Measurements from ENCODE around the gene SMKR1.

Gene SMKR1

GRCh38 chr7:129512192-129512591 is 9.9 kb downstream of the SMKR1 start:
- no peak for TF ChIP-seq CTCF (IDR thresholded peaks at IDR 0.05)
- H3K9me3 ChIP-seq (ENCODE audit: control insufficient read depth, low read length): no peaks in the 10 kb centered on the region

GRCh38 chr7:129513546-129513945 is 11.2 kb downstream of the SMKR1 start:
- Histone ChIP-seq H3K4me2 (ENCODE audit: low read length) (no peak overlapping the region), H3K4me1 (no peaks in the 10 kb centered on the region), H3K9me3 (ENCODE audit: control insufficient read depth, low read length) (no peaks in the 10 kb centered on the region), H3K36me3 (ENCODE audit: control insufficient read depth, insufficient read depth, low read length) (no peaks in the 10 kb centered on the region), H3K4me3 (ENCODE audit: low read depth, low read length) (no peak overlapping the region), H2AFZ (no peak overlapping the region), H3K9ac (no peak overlapping the region), H3K79me2 (no peaks in the 10 kb centered on the region), H3K27ac (no peak overlapping the region), H3K27me3 (ENCODE audit: control insufficient read depth, insufficient read depth, low read length) (no peaks in the 10 kb centered on the region)
- no peak for TF ChIP-seq CTCF (IDR thresholded peaks at IDR 0.05)

More at GRCh38 chr7:129512192-129512591, 9.9 kb downstream of the SMKR1 start:
- no peaks in the 10 kb centered on the region for H3K79me2 ChIP-seq
- H2AFZ ChIP-seq: no peak overlapping the region
- no peak overlapping the region for H3K4me3 ChIP-seq (ENCODE audit: low read depth, low read length)
- H3K27ac ChIP-seq: no peak overlapping the region
- H3K36me3 ChIP-seq (ENCODE audit: control insufficient read depth, insufficient read depth, low read length): no peaks in the 10 kb centered on the region
- H3K4me1 ChIP-seq: no peaks in the 10 kb centered on the region
- H3K9ac ChIP-seq: no peak overlapping the region
- no peaks in the 10 kb centered on the region for H3K27me3 ChIP-seq (ENCODE audit: control insufficient read depth, insufficient read depth, low read length)
- no peak overlapping the region for H3K4me2 ChIP-seq (ENCODE audit: low read length)

- Histone ChIP-seq H3K27me3 (ENCODE audit: control insufficient read depth, insufficient read depth, low read length) (no peaks in the 10 kb centered on the region), H3K79me2 (no peaks in the 10 kb centered on the region), H3K36me3 (ENCODE audit: control insufficient read depth, insufficient read depth, low read length) (no peaks in the 10 kb centered on the region), H3K9ac (no peak overlapping the region), H2AFZ (no peak overlapping the region), H3K4me3 (ENCODE audit: low read depth, low read length) (no peak overlapping the region), H3K4me1 (no peaks in the 10 kb centered on the region), H3K4me2 (ENCODE audit: low read length) (no peak overlapping the region), H3K27ac (no peak overlapping the region), H3K9me3 (ENCODE audit: control insufficient read depth, low read length) (no peaks in the 10 kb centered on the region)
- no peak for TF ChIP-seq CTCF (IDR thresholded peaks at IDR 0.05)
These were observed 12.4 kb downstream of the SMKR1 start for GRCh38 chr7:129514683-129515082.

- Histone ChIP-seq H3K9me3 (ENCODE audit: control insufficient read depth, low read length) (no peaks in the 10 kb centered on the region), H3K4me3 (ENCODE audit: low read depth, low read length) (no peak overlapping the region), H3K79me2 (no peaks in the 10 kb centered on the region), H3K27me3 (ENCODE audit: control insufficient read depth, insufficient read depth, low read length) (no peaks in the 10 kb centered on the region), H3K27ac (no peak overlapping the region), H2AFZ (no peak overlapping the region), H3K4me2 (ENCODE audit: low read length) (no peak overlapping the region), H3K36me3 (ENCODE audit: control insufficient read depth, insufficient read depth, low read length) (no peaks in the 10 kb centered on the region), H3K9ac (no peak overlapping the region), H3K4me1 (no peaks in the 10 kb centered on the region)
- no peak for TF ChIP-seq CTCF (IDR thresholded peaks at IDR 0.05)
These were observed 13.1 kb downstream of the SMKR1 start for GRCh38 chr7:129515381-129515780.

- Histone ChIP-seq H3K79me2 (no peaks in the 10 kb centered on the region), H3K4me1 (no peaks in the 10 kb centered on the region), H3K9ac (no peak overlapping the region), H3K27ac (no peak overlapping the region), H2AFZ (no peak overlapping the region), H3K4me2 (ENCODE audit: low read length) (no peak overlapping the region), H3K4me3 (ENCODE audit: low read depth, low read length) (no peak overlapping the region), H3K27me3 (ENCODE audit: control insufficient read depth, insufficient read depth, low read length) (no peaks in the 10 kb centered on the region), H3K9me3 (ENCODE audit: control insufficient read depth, low read length) (no peaks in the 10 kb centered on the region), H3K36me3 (ENCODE audit: control insufficient read depth, insufficient read depth, low read length) (no peaks in the 10 kb centered on the region)
- no peak for TF ChIP-seq CTCF (IDR thresholded peaks at IDR 0.05)
These were observed 15.6 kb downstream of the SMKR1 start for GRCh38 chr7:129517931-129518330.

Data from parathyroid adenoma (tissue), 2 donors.